Cortex of kidney (tissue), 1 donor: ENCODE measurements around the gene URM1.
"Not testable (repeated sequence)": the region's sequence is repeated elsewhere in the genome, so short reads cannot be mapped to it uniquely, and the experiment has no call there.

Experiments
- DNase-seq: peaks from one replicate; lab custom pipeline; 2025; lab: John Stamatoyannopoulos, UW

Gene URM1

DNA sequence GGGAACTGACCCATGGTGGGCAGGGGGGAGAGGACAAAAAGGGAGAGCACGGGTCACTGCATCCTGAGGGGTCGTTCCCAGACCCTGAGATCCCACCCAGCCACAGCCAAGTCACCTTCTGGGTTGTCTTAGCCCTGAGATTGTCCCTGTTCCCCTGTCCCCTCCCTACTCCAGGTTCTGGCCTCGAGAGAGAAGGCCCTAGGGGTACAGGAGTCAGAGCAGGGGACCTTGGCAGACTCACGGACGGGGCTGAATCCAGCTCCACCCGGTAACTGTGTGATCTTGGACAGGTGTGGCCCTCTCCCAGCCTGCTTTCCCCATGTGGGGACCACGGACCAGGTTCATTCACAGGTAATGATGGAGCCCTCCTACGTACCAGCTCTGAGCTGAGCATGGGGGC is 38.3 kb downstream of the URM1 start:
- DNase-seq: no peak

DNA sequence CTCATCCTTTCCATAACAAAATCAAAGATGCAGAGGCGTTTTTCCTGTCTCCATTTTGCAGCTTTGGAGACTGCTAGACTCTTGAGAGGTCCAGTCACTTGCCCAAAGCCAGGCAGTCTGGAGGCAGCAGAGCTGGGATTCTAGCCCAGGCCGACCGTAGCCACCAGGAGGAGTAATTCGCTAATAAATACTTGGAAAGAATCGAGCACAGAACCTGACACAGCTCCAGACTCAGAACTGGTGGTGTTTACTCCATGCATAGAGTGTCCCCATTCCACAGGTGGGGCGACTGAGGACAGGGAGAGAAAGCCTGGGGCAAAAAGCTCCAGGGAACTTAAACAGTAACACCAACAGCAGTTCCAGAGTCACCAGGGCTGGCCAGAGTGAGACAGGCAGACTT is 38.8 kb downstream of the URM1 start:
- DNase-seq: no peak

DNA sequence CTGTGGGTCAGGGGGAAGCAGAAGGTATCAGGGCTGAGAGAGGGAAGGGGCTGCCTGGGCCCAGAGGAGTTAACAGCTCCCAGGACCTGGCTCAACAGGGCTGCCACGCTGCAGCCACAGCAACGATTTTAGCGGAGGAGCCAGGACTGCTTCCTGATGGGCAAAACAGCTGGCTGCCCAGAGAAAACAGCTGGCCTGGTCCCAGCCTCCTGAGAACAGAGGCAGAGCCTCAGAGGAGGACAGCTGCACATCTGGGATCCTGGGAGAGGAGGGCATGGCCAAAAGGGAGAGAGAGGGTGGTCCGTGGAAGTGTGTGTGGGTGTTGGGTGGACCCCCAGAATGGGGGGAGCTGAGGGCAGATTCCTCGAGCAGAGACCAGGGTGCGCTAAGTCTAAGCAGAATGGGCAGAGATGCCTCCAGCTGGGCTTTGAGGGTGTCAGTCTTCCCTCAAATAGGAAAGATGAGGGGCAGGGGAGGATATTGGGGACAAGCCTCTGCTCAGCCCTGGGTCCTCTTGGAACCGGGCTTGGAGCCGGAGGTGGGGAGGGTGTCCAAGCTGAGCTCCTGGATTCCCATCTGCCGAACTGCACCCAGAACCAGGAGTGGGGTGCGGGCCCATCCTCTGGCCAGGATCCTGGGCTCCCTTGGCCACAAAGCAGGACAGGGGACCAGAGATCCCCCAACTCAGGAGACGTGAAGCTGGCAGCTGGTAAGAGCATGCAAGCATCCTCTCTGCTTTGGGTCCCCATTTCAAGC is 40.4 kb downstream of the URM1 start:
- no peak for DNase-seq

DNA sequence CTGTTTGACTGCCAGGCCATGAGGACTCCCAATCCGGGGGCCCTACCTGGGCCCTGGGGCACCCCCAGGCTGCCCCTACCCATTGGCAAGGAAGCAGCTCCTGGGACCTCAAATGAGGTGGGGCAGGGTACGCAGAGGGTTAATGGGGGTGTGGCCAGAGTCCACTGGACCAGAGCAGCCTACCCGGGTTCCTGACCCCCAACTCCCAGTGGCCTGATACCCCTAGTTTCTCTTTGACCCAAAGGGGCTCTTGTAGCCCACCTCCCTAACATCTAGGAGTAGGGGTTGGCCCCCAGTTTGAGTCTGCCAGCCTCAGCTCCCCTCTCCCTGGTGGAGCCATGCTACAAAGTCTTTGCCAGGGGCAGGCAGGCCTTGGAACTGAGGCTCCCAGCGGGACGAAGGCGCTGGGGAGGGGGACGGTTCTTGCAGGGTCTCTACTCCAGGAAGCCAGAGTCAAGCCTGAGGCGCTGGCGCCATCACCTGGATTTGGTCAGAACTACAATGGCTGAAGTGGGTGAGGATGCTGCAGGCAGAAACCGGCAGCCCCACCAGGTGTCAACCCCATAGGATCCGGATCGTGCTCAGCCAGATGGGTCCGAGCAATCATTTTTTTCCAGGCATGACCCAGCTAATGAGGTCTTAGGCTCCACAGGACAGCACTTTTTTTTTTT is 41.1 kb downstream of the URM1 start:
- no peak for DNase-seq

DNA sequence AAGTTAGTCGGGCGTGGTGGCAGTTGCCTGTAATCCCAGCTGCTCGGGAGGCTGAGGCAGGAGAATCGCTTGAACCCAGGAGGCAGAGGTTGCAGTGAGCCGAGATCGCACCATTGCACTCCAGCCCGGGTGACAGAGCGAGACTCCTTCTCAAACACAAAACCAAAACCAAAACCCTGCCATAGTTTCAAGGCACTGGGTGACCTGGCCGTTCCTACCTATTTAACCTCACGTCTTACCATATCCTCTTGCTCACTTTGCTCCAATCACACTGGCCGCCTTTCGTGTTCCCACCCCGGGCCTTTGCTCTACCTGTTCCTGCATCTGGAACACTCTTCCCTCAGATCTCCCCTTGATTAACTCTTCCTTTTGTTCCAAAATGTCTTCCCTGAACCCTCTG is 42.6 kb downstream of the URM1 start:
- DNase-seq: not testable (repeated sequence)

DNA sequence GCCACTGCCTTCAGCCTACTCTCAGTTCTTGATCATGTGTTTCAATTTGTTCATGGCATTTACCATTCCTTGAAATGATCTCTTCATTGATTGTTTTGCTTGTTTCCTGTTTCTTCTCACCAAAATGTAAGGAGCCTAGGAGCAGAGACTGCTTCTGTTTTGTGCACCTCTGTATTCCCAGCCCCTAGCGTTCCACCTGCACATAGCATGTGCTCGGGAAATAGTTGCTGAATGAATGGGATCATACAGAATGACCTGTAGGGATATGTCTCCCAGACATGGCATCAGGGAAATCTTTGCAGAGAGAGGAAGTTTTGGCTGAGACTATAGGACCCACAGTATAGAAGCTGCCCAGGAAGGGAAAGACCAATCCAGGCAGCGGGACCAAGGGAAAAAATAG is 43.3 kb downstream of the URM1 start:
- DNase-seq: no peak

DNA sequence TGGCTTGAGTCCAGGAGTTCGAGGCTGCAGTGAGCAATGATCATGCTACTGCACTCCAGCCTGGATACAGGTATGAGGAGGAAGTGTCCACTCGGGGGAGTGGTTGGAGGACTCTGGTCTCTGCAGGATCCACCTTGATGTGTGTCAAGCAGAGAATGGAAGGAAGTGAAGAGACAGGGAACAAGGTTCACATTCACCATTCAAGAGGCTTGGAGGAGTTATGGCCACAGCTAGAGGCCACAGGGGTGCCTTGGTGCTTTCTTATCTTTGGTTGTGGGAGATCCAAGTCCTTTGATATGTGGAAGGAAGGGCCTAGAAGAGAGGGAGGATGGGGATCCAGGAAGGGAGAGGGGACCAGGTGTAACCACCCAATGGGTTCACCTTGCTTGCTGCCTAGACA is 44.1 kb downstream of the URM1 start:
- DNase-seq: no peak

DNA sequence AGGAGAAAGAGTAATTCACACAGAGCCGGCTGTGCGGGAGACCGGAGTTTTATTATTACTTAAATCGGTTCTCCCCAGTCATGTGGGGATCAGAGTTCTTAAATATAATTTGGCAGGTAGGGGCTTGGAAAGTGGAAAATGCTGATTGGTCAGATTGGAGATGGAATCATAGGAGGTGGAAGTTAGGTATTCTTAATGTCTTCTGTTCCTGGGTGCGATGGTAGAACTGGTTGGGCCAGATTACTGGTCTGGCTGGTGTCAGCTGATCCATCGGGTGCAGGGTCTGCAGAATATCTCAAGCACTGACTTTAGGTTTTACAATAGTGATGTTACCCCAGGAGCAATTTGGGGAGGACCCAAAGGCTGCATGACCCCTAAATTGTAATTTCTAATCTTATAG is 44.8 kb downstream of the URM1 start:
- DNase-seq: no peak

DNA sequence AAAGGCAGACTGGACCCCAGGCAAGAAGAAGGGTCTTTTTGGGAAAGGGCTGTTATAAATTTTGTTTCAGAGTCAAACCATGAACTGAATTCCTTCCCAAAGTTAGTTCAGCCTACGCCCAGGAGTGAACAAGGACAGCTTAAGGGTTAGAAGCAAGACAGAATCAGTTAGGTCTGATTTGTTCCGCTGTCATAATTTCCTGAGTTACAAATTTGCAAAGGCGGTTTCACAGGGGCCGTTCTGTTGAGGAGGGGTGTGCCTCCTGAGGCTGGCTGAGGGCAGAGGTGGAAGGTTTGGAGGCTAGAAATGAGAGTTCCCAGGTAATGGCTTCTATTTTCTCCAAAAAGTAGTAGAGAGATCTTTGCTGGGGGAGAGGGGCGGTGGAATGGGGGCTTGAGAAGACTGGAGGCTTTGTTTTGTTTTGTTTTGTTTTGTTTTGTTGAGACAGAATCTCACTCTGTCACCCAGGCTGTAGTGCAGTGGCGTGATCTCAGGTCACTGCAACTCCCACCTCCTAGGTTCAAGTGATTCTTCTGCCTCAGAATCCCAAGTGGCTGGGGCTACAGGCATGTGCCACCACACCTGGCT is 45.4 kb downstream of the URM1 start:
- no peak for DNase-seq

DNA sequence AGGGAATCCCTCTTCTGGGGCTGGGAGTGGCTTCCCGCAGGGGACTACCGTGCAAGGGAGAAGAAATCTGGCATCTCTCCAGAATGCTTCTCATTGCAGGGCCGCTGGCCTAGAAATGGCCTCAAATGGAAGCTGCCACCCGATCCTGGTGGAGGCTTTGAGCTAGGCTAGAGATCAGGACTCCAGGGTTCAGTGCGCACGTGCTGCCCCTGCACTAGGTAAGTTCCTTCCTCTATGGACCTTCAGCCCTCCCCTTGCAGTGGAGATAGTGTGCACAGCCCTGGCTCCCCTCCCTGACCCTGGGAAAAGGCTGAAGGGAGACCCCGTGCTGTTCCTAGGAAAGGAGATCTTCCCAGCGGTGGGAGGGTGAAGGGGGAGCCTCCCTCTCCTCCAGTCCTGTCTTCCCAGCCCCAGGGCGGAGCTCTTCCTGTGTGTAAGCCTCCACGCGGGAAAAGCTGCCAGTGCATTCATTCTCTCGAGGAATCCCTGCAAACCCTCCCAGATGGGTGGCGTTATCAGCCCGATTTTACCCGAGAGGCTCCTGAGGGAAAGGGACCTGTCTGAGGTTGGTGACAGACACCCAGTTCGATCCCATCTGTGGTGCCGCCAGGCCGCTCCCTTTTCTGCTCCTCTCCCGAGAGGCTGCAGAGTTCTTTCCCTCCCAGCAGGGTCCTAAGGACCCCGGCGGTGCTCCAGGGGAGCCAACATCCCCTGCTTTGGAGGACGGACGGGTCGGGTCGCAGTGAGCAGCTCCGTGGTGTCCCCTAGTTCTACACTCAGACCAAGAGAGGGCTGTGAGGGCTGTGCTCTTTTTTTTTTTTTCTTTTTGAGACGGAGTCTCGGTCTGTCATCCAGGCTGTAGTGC is 48.1 kb downstream of the URM1 start:
- DNase-seq: no peak

DNA sequence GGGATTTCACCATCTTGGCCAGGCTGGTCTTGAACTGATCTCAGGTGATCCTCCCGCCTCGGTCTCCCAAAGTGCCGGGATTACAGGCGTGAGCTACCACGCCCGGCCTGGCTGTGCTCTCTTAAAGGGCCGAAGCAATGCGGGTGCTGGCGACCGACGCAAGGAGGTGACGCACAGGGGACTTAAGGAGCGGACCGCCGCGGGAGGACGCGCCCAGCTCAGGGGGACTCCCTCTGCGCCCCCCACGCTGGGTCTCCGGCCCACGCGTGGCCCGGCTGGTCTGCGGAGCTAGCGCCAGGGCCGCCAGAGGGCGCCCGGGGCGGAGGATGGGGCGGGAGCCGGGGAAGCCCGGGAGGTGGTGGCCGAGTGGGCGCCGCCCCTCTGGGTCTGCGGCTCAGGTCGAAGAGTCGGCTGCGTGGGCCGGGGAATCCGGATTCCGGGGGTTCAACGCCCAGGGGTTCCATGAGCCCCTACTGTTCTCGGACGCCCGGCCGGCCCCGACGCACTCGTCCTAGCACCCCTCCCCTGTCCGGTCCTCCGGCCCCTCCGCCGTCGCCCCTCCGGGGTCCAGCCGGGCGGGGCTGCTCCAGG is 49.0 kb downstream of the URM1 start:
- no peak for DNase-seq

DNA sequence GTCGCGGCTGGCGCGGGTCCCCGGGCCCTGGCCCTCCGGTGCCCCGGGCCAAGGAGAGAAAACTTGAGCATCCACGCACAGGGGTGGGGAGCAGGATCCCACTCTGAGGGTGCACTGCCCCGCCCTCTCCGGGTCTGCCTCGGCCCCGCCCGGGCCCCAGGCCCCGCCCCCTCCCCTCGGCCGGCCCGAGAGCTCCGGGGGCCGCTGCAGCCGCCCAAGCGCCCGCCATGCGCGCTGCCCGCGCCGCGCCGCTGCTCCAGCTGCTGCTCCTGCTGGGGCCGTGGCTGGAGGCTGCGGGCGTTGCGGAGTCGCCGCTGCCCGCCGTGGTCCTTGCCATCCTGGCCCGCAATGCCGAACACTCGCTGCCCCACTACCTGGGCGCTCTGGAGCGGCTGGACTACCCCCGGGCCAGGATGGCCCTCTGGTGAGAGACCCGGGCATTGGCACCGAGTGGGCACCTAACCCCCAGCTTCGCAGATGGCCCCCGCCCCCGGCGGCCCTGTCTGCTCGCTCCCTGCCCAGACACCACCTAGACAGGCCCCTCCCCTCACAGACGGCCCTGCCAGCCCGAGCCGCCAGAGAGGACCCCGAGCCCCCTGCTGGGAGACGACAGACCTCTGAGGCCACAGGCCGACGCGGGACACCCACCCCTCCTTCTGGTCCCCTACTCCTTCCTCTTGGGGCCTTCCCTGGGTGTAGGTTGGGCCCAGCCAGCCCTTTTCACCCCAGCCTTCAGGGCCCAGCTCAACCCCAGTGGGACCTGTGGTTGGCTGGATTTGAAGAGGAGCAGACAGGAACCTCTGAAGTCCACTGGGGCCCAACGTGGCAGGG is 49.7 kb downstream of the URM1 start, which contains the start of gene CERCAM:
TSS of gene CERCAM (plus strand) at position 207 of the 831 bp plus-strand sequence. CDS start at position 228, 21 bp downstream.
- no peak for DNase-seq

DNA sequence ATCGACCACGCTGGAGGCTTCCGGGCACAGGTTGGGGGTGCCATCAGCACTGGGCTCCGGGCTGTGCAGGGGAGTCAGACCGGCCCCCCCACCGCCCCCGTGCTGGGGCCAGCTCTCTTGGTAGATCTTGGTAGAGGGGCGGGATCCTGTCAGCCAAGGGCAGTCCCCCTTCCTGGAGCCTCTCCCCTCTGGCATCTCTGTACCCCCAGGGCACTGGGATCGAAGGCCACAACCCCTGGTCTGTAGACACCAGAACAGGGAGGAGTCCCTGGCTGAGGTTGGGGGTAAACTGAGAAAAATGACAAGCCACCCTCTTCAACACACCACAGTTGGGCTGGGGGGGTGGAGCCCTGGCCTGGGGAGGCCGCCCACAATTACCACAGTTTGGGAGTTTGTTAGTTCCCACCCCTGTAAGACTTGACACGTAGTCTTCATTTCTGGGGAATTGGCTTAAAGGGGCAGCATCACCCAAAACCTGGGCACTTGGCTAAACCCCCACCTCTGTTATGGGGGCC is 50.4 kb downstream of the URM1 start:
- no peak for DNase-seq

DNA sequence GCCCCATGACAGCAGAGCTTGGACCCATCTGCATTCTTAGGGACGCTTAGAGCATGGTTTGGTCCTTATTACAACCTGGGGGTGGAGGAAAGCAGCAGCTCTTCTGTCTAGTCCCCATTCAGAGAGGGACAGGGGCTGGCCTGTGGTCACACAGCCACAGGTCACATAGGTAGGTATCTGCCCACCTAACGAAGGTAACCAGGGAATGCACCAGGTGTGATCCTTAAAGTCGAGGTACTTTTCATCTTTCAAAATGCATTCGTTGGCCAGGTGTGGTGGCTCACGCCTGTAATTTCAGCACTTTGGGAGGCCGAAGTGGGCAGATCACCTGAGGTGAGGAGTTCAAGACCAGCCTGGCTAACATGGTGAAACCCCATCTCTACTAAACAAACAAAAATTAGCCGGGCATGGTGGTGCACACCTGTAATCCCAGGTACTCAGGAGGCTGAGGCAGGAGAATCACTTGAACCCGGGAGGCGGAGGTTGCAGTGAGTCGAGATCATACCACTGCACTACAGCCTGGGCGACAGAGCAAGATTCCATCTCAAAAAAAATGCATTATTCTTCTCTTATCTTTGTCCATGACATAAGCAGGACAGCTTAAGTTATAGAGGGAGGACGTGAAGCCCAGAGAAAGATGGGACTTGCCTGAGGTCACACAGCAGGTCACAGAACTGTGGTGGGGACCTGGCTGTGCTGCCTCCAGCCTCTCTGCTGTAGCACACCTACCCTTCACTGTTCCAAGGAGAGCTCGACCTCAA is 51.0 kb downstream of the URM1 start:
- not testable (repeated sequence) for DNase-seq

DNA sequence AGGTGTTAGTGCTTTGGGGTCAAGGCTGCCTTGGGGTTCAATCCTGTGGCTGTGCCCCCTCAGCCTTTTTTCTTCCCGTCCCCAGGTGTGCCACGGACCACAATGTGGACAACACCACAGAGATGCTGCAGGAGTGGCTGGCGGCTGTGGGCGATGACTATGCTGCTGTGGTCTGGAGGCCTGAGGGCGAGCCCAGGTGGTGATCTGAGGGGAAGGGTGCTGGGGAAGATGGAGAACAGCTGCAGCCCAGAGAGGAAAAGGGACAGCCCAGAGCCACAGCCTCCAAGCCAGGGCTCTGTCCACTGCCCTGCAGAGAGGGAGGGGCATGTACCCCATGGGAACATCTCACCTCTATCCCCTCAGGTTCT is 51.6 kb downstream of the URM1 start:
- DNase-seq: no peak

DNA sequence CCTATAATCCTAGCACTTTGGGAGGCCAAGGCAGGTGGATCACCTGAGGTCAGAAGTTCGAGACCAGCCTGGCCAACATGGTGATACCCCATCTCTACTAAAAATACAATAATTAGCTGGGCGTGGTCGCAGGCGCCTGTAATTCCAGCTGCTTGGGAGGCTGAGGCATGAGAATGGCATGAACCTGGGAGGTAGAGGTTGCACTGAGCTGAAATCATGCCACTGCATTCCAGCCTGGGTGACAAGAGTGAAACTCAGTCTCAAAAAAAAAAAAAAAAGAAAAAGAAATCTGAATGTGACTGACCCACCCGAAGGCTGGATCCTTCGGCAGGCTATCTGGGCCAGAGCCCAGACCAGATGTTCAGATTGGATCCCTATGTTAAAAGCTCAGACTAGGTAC is 52.2 kb downstream of the URM1 start:
- DNase-seq: not testable (repeated sequence)

DNA sequence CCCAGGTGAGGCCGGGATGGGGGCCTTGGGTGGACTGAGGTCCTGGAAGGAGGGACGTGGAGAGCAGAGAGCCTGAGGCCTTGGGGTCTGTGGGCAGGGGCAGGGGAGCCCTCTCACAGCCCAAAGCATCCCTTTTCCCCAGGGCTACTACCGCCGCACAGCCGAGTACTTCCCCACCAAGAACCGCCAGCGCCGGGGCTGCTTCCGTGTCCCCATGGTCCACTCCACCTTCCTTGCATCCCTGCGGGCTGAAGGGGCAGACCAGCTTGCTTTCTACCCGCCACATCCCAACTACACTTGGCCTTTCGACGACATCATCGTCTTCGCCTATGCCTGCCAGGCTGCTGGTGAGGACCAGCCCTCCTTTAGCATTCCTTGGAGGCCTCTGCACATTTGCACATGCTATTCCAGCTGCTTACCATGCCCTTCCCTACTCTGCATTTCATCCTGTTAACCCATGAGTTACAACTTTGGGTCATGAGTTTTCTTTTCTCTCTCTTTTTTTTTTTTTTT is 53.1 kb downstream of the URM1 start:
- no peak for DNase-seq

DNA sequence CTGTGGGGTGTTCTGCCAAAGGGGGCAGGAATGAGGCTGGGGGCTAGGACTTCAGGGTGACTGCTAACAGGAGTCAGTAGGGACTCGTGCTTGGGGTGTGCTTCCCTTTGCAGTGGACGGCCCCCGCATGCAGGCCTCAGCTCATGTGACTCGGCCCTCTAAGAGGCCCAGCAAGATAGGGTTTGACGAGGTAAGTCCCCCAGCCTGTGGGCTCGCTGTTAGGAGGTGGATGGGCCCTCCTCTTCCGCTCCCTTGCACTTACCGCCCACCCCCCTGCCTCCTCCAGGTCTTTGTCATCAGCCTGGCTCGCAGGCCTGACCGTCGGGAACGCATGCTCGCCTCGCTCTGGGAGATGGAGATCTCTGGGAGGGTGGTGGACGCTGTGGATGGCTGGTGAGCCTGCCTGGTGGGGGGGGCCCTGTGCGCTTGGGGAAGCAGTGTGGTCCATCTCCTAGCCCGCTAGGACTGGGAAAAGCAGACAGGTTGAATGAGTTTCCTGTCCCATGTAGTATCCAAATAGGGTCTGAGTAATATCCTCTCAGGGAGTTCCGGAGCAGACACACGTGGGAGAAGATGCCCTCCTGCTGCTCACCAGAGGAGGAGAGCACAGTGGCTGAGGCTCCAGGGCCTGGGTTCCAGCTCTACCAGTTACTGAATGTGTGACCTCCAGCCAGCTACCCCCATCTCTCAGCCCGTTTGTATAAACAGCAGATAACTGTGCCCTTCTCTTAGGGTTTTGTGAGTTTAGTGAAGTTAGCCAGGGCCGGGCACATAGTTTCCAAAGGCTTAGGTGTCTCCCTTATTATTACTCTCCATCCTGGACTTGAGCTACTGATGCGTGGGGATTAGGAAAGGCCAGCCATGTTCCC is 57.7 kb downstream of the URM1 start:
- no peak for DNase-seq
